ENCODE results near the gene PIR. TPM values are rescaled to one million over a fixed set of nuclear protein-coding genes. Genes with fewer than 3 reads are reported as not detected.

Gene PIR
- total and polyA plus RNA-seq, 9 of the 15 experiments (the other 6 are each of a cell fraction or from before 2014, with no cell fraction given): 7.5 to 29.8 (median 11.5) TPM

- CTCF ChIA-PET (ENCODE audit: low intra/inter-chr PET ratio): no interaction called here
Observed at GRCh38 chrX:15410430-15410829, 82.7 kb downstream of the PIR start.

More at GRCh38 chrX:15410430-15410829, 82.7 kb downstream of the PIR start:
- H3K79me2 ChIP-seq (ENCODE audit: control insufficient read depth, insufficient read depth, low read length): no peaks in the 10 kb centered on the region
- H3K27ac ChIP-seq (ENCODE audit: extremely low read depth, low read depth, low read length): no peak overlapping the region
- no peak overlapping the region for H3K4me3 ChIP-seq
- no peaks in the 10 kb centered on the region; a peak in 1 of 5 replicates for H3K4me1 ChIP-seq (replicated peaks in 1 of 2; ENCODE audit: control insufficient read depth in 2 of 2, insufficient read depth in 2 of 2, low read length in 2 of 2)
- H4K20me1 ChIP-seq (replicated peaks; ENCODE audit: control insufficient read depth, insufficient read depth, low read length): no peaks in the 10 kb centered on the region
- H3K36me3 ChIP-seq (ENCODE audit: control insufficient read depth, insufficient read depth, low read length): no peaks in the 10 kb centered on the region
- H3K9me3 ChIP-seq (replicated peaks; ENCODE audit: control insufficient read depth, insufficient read depth, low read depth, low read length): no peaks in the 10 kb centered on the region
- no peak overlapping the region for H2AFZ ChIP-seq (ENCODE audit: low read depth, low read length)
- FAIRE-seq (no peak), ATAC-seq (no peak), DNase-seq (ENCODE audit: extremely low read depth in 1 of 4, low spot score in 3 of 4) (no peak)
- no TSS peak for BruUV-seq (replicated peaks)
- H3K9me1 ChIP-seq (ENCODE audit: control insufficient read depth, insufficient read depth, low read length): no peaks in the 10 kb centered on the region
- intact Hi-C loops (cut with micrococcal nuclease) (no loop called here), in situ Hi-C loops (cut with MboI) (no loop called here)
- H3K27me3 ChIP-seq (ENCODE audit: control insufficient read depth in 2 of 2, insufficient read depth in 2 of 2, low read length in 2 of 2): no peaks in the 10 kb centered on the region
- no peak overlapping the region for H3K9ac ChIP-seq (ENCODE audit: insufficient read depth in 1 of 2, low read depth in 2 of 2, low read length in 2 of 2)
- no peak overlapping the region for H3K4me2 ChIP-seq (ENCODE audit: insufficient read depth, low read length)
- POLR2A ChIA-PET: no interaction called here
- TF ChIP-seq SIN3A (IDR thresholded peaks at IDR 0.05; ENCODE audit: borderline replicate concordance in 2 of 2, control insufficient read depth in 1 of 2, low read depth in 2 of 2, low read length in 2 of 2) (no peak), HMG20B (CRISPR knock-in tag; IDR thresholded peaks at IDR 0.05) (no peak), ZNF324 (CRISPR knock-in tag; IDR thresholded peaks at IDR 0.05) (no peak), ZNF133 (CRISPR knock-in tag; IDR thresholded peaks at IDR 0.05) (no peak), NKRF (IDR thresholded peaks at IDR 0.05; ENCODE audit: borderline replicate concordance) (no peak), HNRNPLL (IDR thresholded peaks at IDR 0.05; ENCODE audit: low read depth, low read length, poor library complexity, severe bottlenecking) (no peak), MAFK (IDR thresholded peaks at IDR 0.05; ENCODE audit: low read length) (no peak), TCFL5 (CRISPR knock-in tag; conservative IDR thresholded peaks at IDR 0.05) (no peak), ARID1B (IDR thresholded peaks at IDR 0.05) (no peak), ATF1 (CRISPR knock-in tag; IDR thresholded peaks at IDR 0.05) (no peak), ATF1 (tag; IDR thresholded peaks at IDR 0.05) (no peak), ZNF780A (CRISPR knock-in tag; IDR thresholded peaks at IDR 0.05) (no peak), SMARCA5 (IDR thresholded peaks at IDR 0.05) (no peak), NUFIP1 (IDR thresholded peaks at IDR 0.05; ENCODE audit: partially characterized antibody) (no peak)
